IMR-90 (cell line): ENCODE results near the gene SLC4A7. TPM values are rescaled to one million over a fixed set of nuclear protein-coding genes. Genes with fewer than 3 reads are reported as not detected.

ENCODE experiments used
- ATAC-seq: fragments of 200-7000 bp; cut with Tn5 transposase; 2 replicates; pipeline ENCODE4 v1.9.1; 2020; ENCODE audit warnings: low read depth, mild to moderate bottlenecking, moderate library complexity
- BruUV-seq: library from RNA; stranded (reverse); fragments of 400-500 nt; replicated peaks from 2 replicates; lab custom pipeline; 2021; lab: Mats Ljungman, UMichigan
- CTCF ChIA-PET: fragments of 300-600 bp; formaldehyde crosslinking; extraction: SDS; loops from one replicate; lab custom pipeline; 2021; ENCODE audit warnings: antibody characterized with exemption; lab: Yijun Ruan, JAX
- POLR2A ChIA-PET: fragments of 300-600 bp; sonication (Branson Sonifier 250); formaldehyde crosslinking; loops from one replicate; lab custom pipeline; 2022; ENCODE audit warnings: antibody characterized with exemption; ENCODE audit not compliant: unreplicated experiment; lab: Charles Lee
- DNase-seq: peaks from one replicate; pipeline ENCODE4 v3.0.0; 2013
- H2AFZ ChIP-seq: replicated peaks from 2 replicates; pipeline ENCODE3; 2013; ENCODE audit warnings: low read length, mild to moderate bottlenecking; ENCODE audit not compliant: poor library complexity
- H2AK5ac ChIP-seq: 2 replicates; pipeline ENCODE4 v1.6.1; 2013; ENCODE audit warnings: low read depth, low read length, inconsistent platforms
- H2AK9ac ChIP-seq: replicated peaks from 2 replicates; pipeline ENCODE3; 2013; ENCODE audit warnings: mild to moderate bottlenecking, low read depth, low read length, moderate library complexity; ENCODE audit not compliant: poor library complexity
- H2BK120ac ChIP-seq: 2 replicates; pipeline ENCODE4 v1.6.1; 2013; ENCODE audit warnings: low read depth, low read length, inconsistent platforms
- H2BK15ac ChIP-seq: 3 replicates; pipeline ENCODE4 v1.6.1; 2013; ENCODE audit warnings: low read depth, low read length, inconsistent platforms
- H2BK20ac ChIP-seq: 2 replicates; pipeline ENCODE4 v1.6.1; 2013; ENCODE audit warnings: low read depth, mild to moderate bottlenecking, inconsistent platforms, low read length, moderate library complexity
- H2BK5ac ChIP-seq: 2 replicates; pipeline ENCODE4 v1.6.1; 2013; ENCODE audit warnings: mild to moderate bottlenecking, low read depth, low read length, inconsistent platforms; ENCODE audit not compliant: poor library complexity, severe bottlenecking
- H3K14ac ChIP-seq: replicated peaks from 2 replicates; pipeline ENCODE4 v1.6.1; 2013; ENCODE audit warnings: low read depth, low read length, inconsistent platforms
- H3K18ac ChIP-seq: 2 replicates; pipeline ENCODE4 v1.6.1; 2013; ENCODE audit warnings: low read depth, low read length, control low read depth
- H3K23ac ChIP-seq: 2 replicates; pipeline ENCODE4 v1.6.1; 2013; ENCODE audit warnings: low read depth, low read length, inconsistent platforms
- H3K27ac ChIP-seq: 2 replicates; pipeline ENCODE4 v1.5.1; 2013; ENCODE audit warnings: mild to moderate bottlenecking, control low read depth, low read length; ENCODE audit not compliant: insufficient read depth
- H3K27me3 ChIP-seq: 2 replicates; pipeline ENCODE4 v1.6.1; 2013; ENCODE audit warnings: low read length; ENCODE audit not compliant: control insufficient read depth, insufficient read depth
- H3K36me3 ChIP-seq: 2 replicates; pipeline ENCODE4 v1.6.1; 2013; ENCODE audit warnings: low read length, mixed read lengths; ENCODE audit not compliant: control insufficient read depth, insufficient read depth
- H3K4ac ChIP-seq: 2 replicates; pipeline ENCODE4 v1.6.1; 2013; ENCODE audit warnings: low read depth, low read length, inconsistent platforms
- H3K4me1 ChIP-seq: 2 replicates; pipeline ENCODE4 v1.6.1; 2013; ENCODE audit warnings: low read length, mixed read lengths; ENCODE audit not compliant: control insufficient read depth, insufficient read depth
- H3K4me2 ChIP-seq: 2 replicates; pipeline ENCODE4 v1.6.1; 2013; ENCODE audit warnings: low read depth, mild to moderate bottlenecking, control low read depth, low read length, moderate library complexity
- H3K4me3 ChIP-seq: 2 replicates; pipeline ENCODE4 v1.5.1; 2013; ENCODE audit warnings: low read depth, mild to moderate bottlenecking, control low read depth, low read length, moderate library complexity; ENCODE audit not compliant: insufficient read depth
- H3K56ac ChIP-seq: 2 replicates; pipeline ENCODE4 v1.6.1; 2013; ENCODE audit warnings: low read length, inconsistent platforms; ENCODE audit not compliant: insufficient read depth; ENCODE audit errors: extremely low read depth
- H3K79me1 ChIP-seq, 2 experiments: 2 replicates each; pipeline ENCODE4 v1.6.1; 2013; ENCODE audit warnings: low read length in 2 of 2, inconsistent platforms in 1 of 2, low read depth in 1 of 2
- H3K9ac ChIP-seq: 2 replicates; pipeline ENCODE4 v1.6.1; 2013; ENCODE audit warnings: low read depth, low read length, control low read depth
- H3K9me1 ChIP-seq: 2 replicates; pipeline ENCODE4 v1.6.1; 2013; ENCODE audit warnings: low read length, inconsistent platforms; ENCODE audit not compliant: insufficient read depth
- H3K9me3 ChIP-seq: 2 replicates; pipeline ENCODE4 v1.6.1; 2013; ENCODE audit warnings: low read length; ENCODE audit not compliant: control insufficient read depth, insufficient read depth
- H4K20me1 ChIP-seq: 2 replicates; pipeline ENCODE4 v1.6.1; 2013; ENCODE audit warnings: low read length, inconsistent platforms; ENCODE audit not compliant: insufficient read depth
- H4K5ac ChIP-seq: 2 replicates; pipeline ENCODE4 v1.6.1; 2013; ENCODE audit warnings: mild to moderate bottlenecking, low read depth, low read length, control low read depth
- H4K8ac ChIP-seq, 2 experiments: 2 replicates each; pipeline ENCODE4 v1.6.1; 2013; ENCODE audit warnings: low read depth in 2 of 2, low read length in 2 of 2, control low read depth in 1 of 2, inconsistent platforms in 1 of 2
- H4K91ac ChIP-seq: 2 replicates; pipeline ENCODE4 v1.6.1; 2013; ENCODE audit warnings: low read depth, low read length, inconsistent platforms; ENCODE audit not compliant: insufficient read depth
- CEBPB ChIP-seq: IDR thresholded peaks from 2 replicates; pipeline ENCODE4 v1.6.1; 2012; ENCODE audit warnings: low read depth, low read length, improper control_type of control experiment
- MAZ ChIP-seq: IDR thresholded peaks from 2 replicates; pipeline ENCODE4 v1.6.1; 2012; ENCODE audit warnings: low read depth, mild to moderate bottlenecking, low read length, improper control_type of control experiment, moderate library complexity, borderline replicate concordance
- USF2 ChIP-seq: fragments of 150-350 bp; IDR thresholded peaks from 2 replicates; pipeline ENCODE4 v1.6.1; 2017; ENCODE audit warnings: mild to moderate bottlenecking, antibody characterized with exemption, low read length, low read depth
- WGBS, 2 experiments: methylation state at CpG; one replicate each; pipeline versions ENCODE4 v1.1.5 to v1.1.7; 2013; ENCODE audit warnings: missing lambda C conversion rate in 2 of 2; ENCODE audit not compliant: insufficient read length in 1 of 2; ENCODE audit errors: extremely low coverage in 2 of 2; 5-methylcytosine and 5-hydroxymethylcytosine counted together
- dilution Hi-C: fragments of 300-500 bp; cut with HindIII; formaldehyde crosslinking; loops from one replicate; pipeline ENCODE4 v1.14.3; 2018; ENCODE audit warnings: low sequenced_read_pairs; ENCODE audit not compliant: unreplicated experiment
- in situ Hi-C: fragments of 300-500 bp; cut with MboI; formaldehyde crosslinking; loops from 3 replicates; pipeline ENCODE4 v1.14.3; 2019; ENCODE audit warnings: low sequenced_read_pairs, inconsistent platforms, mixed read lengths
- intact Hi-C: fragments of 100-400 bp; cut with micrococcal nuclease; formaldehyde crosslinking; loops from 2 replicates; pipeline ENCODE4 v1.10.0; 2022
- polyA plus RNA-seq, 3 experiments: library from polyadenylated mRNA; depleted of rRNA; stranded (reverse); fragments of >200 nt; gene quantifications; 2 replicates each; pipeline ENCODE4 v1.2.3, GENCODE V29; 2012; ENCODE audit warnings: low replicate concordance in 1 of 3
- total RNA-seq: library from RNA; depleted of rRNA; stranded (reverse); fragments of >200 nt; gene quantifications from 2 replicates; pipeline ENCODE4 v1.2.3, GENCODE V29; 2012

SLC4A7 gene
- total and polyA plus RNA-seq, 2 of the 4 experiments (the other 2 are of a cell fraction), result 17.7 to 50.4 TPM

DNA sequence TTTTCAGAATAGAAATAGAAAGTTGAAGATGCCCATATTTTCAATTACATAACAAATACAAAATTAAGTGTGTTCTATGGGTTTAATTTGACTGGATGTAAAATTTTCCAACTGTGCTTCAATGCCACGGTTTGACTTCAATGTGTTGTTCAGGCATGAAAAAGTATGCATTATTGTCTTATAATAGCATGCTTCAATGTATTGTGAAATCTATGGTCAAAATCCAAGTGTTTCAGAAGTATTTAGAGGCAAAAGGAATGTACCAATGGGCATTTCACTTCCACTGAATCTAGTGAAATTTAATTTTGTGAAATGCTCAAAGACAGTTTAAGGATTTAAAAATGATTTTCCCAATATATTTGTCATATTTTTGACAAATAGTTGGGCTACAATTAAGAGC is 131.0 kb downstream of the SLC4A7 start:
- 50% methylated on average over 1 of the region's 1 CpG; no CpG with 5 or more reads in 1 of the 2 experiments for WGBS, 2 experiments
- Histone ChIP-seq H4K8ac (no peak overlapping the region), H3K23ac (no peak overlapping the region), H3K79me1 (no peaks in the 10 kb centered on the region), H3K9me3 (no peaks in the 10 kb centered on the region), H3K56ac (no peak overlapping the region), H3K4me2 (no peak overlapping the region), H3K18ac (no peak overlapping the region), H4K91ac (no peak overlapping the region), H2BK5ac (no peak overlapping the region), H3K27ac (no peak overlapping the region), H2AFZ (no peak overlapping the region), H2AK9ac (no peak overlapping the region), H3K4me3 (no peak overlapping the region), H3K9me1 (peaks cover 2% of the 10 kb centered on the region; the same call in 1 of the 2 replicates), H3K27me3 (no peaks in the 10 kb centered on the region), H3K9ac (no peak overlapping the region), H4K5ac (no peak overlapping the region), H3K4me1 (no peaks in the 10 kb centered on the region), H2BK20ac (no peak overlapping the region), H4K20me1 (no peaks in the 10 kb centered on the region), H3K14ac (no peak overlapping the region), H2AK5ac (no peak overlapping the region), H3K4ac (no peak overlapping the region), H3K36me3 (no peaks in the 10 kb centered on the region), H2BK15ac (no peak overlapping the region), H2BK120ac (no peak overlapping the region)
- dilution Hi-C loops, result no loop called here
- POLR2A ChIA-PET, result no interaction called here
- ATAC-seq (no peak), DNase-seq (peak; percentile 15)
- in situ Hi-C loops, result no loop called here
- CTCF ChIA-PET, result no interaction called here
- intact Hi-C loops, result no loop called here
- no peak for TF ChIP-seq MAZ
- TF ChIP-seq USF2, result no peak
- peak; percentile 74 for TF ChIP-seq CEBPB
- no TSS peak for BruUV-seq
